OCI-LY3 (cell line): ENCODE measurements around the gene PRSS22.
"Not testable (repeated sequence)": the region's sequence is repeated elsewhere in the genome, so short reads cannot be mapped to it uniquely, and the experiment has no call there.

Source experiments
- H2AFZ ChIP-seq: fragments of 200-600, 300-600 bp; shearing (Covaris generic); 2 replicates; pipeline ENCODE4 v1.6.0; 2014; ENCODE audit warnings: antibody characterized with exemption, low read depth, low read length
- H3K27ac ChIP-seq: fragments of 200-600, 300-600 bp; sonication (generic); 2 replicates; pipeline ENCODE4 v1.5.1; 2014; ENCODE audit warnings: mild to moderate bottlenecking, low read length, moderate library complexity, mixed read lengths
- H3K27me3 ChIP-seq: fragments of 200-600, 300-600 bp; sonication (generic); 2 replicates; pipeline ENCODE4 v1.6.1; 2014; ENCODE audit warnings: low read depth, low read length, mixed read lengths
- H3K36me3 ChIP-seq: fragments of 200-600, 300-600 bp; sonication (generic); replicated peaks from 2 replicates; pipeline ENCODE3; 2014; ENCODE audit warnings: low read depth, low read length, mixed read lengths
- H3K4me1 ChIP-seq: fragments of 300-600, 200-600 bp; sonication (generic); 2 replicates; pipeline ENCODE4 v1.6.1; 2014; ENCODE audit warnings: low read length, mixed read lengths
- H3K4me2 ChIP-seq: fragments of 200-600, 300-600 bp; sonication (generic); 2 replicates; pipeline ENCODE4 v1.6.1; 2014; ENCODE audit warnings: low read length, mixed read lengths
- H3K4me3 ChIP-seq: fragments of 300-600, 200-600 bp; sonication (generic); 2 replicates; pipeline ENCODE4 v1.5.1; 2014; ENCODE audit warnings: antibody characterized with exemption, mild to moderate bottlenecking, low read length, moderate library complexity
- H3K79me2 ChIP-seq: fragments of 300-600, 200-600 bp; shearing (Covaris generic); 2 replicates; pipeline ENCODE4 v1.6.1; 2014; ENCODE audit warnings: mild to moderate bottlenecking, low read length, mixed read lengths
- H3K9ac ChIP-seq: fragments of 300-600, 200-600 bp; shearing (Covaris generic); 2 replicates; pipeline ENCODE4 v1.6.0; 2014; ENCODE audit warnings: mild to moderate bottlenecking, low read length, moderate library complexity
- H3K9me3 ChIP-seq: fragments of 200-600, 300-600 bp; shearing (Covaris generic); 2 replicates; pipeline ENCODE4 v1.6.1; 2014; ENCODE audit warnings: low read length, mixed read lengths; ENCODE audit not compliant: insufficient read depth
- H4K20me1 ChIP-seq: fragments of 200-600, 300-600 bp; sonication (generic); 2 replicates; pipeline ENCODE4 v1.6.1; 2016; ENCODE audit warnings: low read length, mixed read lengths; ENCODE audit not compliant: insufficient read depth
- EZH2phosphoT487 ChIP-seq: fragments of 200-600 bp; shearing (Covaris generic); IDR thresholded peaks from 2 replicates; pipeline ENCODE4 v1.6.1; 2018; ENCODE audit warnings: antibody characterized with exemption, mixed run types, low read depth
- TF ChIP-seq, protein P1 (sequence below): fragments of 200-600, 300-600 bp; sonication (generic); IDR thresholded peaks from 2 replicates; pipeline ENCODE4 v1.5.1; 2014; ENCODE audit warnings: antibody characterized with exemption, low read length, low read depth

PRSS22 gene

GRCh38 chr16:2857451-2858244 is at the start of gene PRSS22:
Gene PRSS22, minus strand, starts transcription at chr16:2858170. Its CDS starts 66 bp downstream, at chr16:2858104.
- no peak within 1 kb of the TSS for H3K9ac ChIP-seq
- TF ChIP-seq, protein P1, sequence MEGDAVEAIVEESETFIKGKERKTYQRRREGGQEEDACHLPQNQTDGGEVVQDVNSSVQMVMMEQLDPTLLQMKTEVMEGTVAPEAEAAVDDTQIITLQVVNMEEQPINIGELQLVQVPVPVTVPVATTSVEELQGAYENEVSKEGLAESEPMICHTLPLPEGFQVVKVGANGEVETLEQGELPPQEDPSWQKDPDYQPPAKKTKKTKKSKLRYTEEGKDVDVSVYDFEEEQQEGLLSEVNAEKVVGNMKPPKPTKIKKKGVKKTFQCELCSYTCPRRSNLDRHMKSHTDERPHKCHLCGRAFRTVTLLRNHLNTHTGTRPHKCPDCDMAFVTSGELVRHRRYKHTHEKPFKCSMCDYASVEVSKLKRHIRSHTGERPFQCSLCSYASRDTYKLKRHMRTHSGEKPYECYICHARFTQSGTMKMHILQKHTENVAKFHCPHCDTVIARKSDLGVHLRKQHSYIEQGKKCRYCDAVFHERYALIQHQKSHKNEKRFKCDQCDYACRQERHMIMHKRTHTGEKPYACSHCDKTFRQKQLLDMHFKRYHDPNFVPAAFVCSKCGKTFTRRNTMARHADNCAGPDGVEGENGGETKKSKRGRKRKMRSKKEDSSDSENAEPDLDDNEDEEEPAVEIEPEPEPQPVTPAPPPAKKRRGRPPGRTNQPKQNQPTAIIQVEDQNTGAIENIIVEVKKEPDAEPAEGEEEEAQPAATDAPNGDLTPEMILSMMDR, result no peak
- no peak for TF ChIP-seq EZH2phosphoT487
- no peaks in the 10 kb centered on the region for H3K4me1 ChIP-seq
- H3K36me3 ChIP-seq, result no peaks in the 10 kb centered on the region
- no peaks in the 10 kb centered on the region for H3K79me2 ChIP-seq
- peaks cover 6% of the 10 kb centered on the region; the same call in 1 of the 2 replicates for H3K9me3 ChIP-seq
- no peak within 1 kb of the TSS for H2AFZ ChIP-seq
- H3K27me3 ChIP-seq, result no peaks in the 10 kb centered on the region
- no peak within 1 kb of the TSS for H3K27ac ChIP-seq
- no peaks in the 10 kb centered on the region for H4K20me1 ChIP-seq
- H3K4me3 ChIP-seq, result no peak within 1 kb of the TSS
- no peak within 1 kb of the TSS for H3K4me2 ChIP-seq

- TF ChIP-seq, protein P1, result peak; percentile 47
- not testable (repeated sequence) for H4K20me1 ChIP-seq, H2AFZ ChIP-seq, H3K9ac ChIP-seq, H3K4me3 ChIP-seq, H3K27me3 ChIP-seq, H3K27ac ChIP-seq, H3K36me3 ChIP-seq, H3K9me3 ChIP-seq, H3K79me2 ChIP-seq
- Histone ChIP-seq H3K4me1 (peaks cover 11% of the 10 kb centered on the region), H3K4me2 (peak overlapping the region; percentile 56)
Measured at GRCh38 chr16:2907084-2907753, 49.2 kb upstream of the PRSS22 start.

DNA sequence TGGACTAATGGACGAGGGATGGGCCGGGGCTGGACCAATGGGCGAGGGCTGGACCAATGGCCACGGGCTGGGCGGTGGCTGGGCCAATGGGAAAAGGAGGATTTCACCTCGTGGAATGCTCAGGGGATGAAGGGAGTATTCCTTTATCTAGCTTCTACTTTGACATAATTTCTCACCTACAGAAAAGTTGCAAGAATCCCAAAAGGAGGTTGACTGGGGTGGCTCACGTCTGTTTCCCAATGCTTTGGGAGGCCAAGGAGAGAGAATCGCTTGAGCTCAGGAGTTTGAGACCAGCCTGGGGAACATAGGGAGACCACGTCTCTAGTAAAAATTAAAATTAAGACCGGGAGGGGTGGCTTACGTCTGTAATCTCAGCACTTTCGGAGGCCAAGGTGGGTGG is 48.0 kb upstream of the PRSS22 start:
- Histone ChIP-seq H3K79me2 (no peaks in the 10 kb centered on the region), H3K27ac (no peak overlapping the region), H3K4me2 (peak overlapping the region; percentile 79), H3K4me1 (peaks cover 8% of the 10 kb centered on the region), H3K9ac (no peak overlapping the region), H3K9me3 (no peaks in the 10 kb centered on the region), H2AFZ (0 out of 2 replicates have a peak overlapping the region, but pooled peaks have one; percentile 10), H3K36me3 (no peaks in the 10 kb centered on the region), H3K4me3 (peak overlapping the region; percentile 71), H4K20me1 (no peaks in the 10 kb centered on the region), H3K27me3 (no peaks in the 10 kb centered on the region; the same call in 1 of the 2 replicates)
- no peak for TF ChIP-seq EZH2phosphoT487
- TF ChIP-seq, protein P1, result no peak

- Histone ChIP-seq H3K36me3 (no peaks in the 10 kb centered on the region), H3K27me3 (no peaks in the 10 kb centered on the region; the same call in 1 of the 2 replicates), H3K4me2 (peak overlapping the region; percentile 91), H2AFZ (no peak overlapping the region), H3K9ac (peak overlapping the region; percentile 91), H3K4me3 (peak overlapping the region; percentile 89), H3K9me3 (no peaks in the 10 kb centered on the region), H3K27ac (peak overlapping the region; percentile 39), H4K20me1 (no peaks in the 10 kb centered on the region), H3K79me2 (no peaks in the 10 kb centered on the region), H3K4me1 (peaks cover 8% of the 10 kb centered on the region)
- TF ChIP-seq, protein P1, result no peak
- no peak for TF ChIP-seq EZH2phosphoT487
Measured at GRCh38 chr16:2905241-2905987, 47.4 kb upstream of the PRSS22 start.
